A549 (cell line): ENCODE measurements around the gene DUSP3. TPM values are rescaled to one million over a fixed set of nuclear protein-coding genes. Genes with fewer than 3 reads are reported as not detected.

ENCODE experiments used
- ATAC-seq, 2 experiments: fragments of 200-7000 bp in 1 of 2; fragments of >200 bp in 1 of 2; cut with Nextera tagmentation in 1 of 2; cut with Tn5 transposase in 1 of 2; 3 replicates each; pipeline versions ENCODE4 v1.8.0 to v1.9.1; 2018 to 2020; ENCODE audit warnings: mild to moderate bottlenecking in 1 of 2, moderate library complexity in 1 of 2
- CTCF ChIA-PET: fragments of 300-600 bp; sonication (Branson Sonifier 250); formaldehyde crosslinking; extraction: SDS; loops from one replicate; lab custom pipeline; 2021; ENCODE audit warnings: antibody characterized with exemption, inconsistent platforms; lab: Yijun Ruan, JAX
- POLR2A ChIA-PET: fragments of 350-600 bp; formaldehyde crosslinking; extraction: SDS; loops from one replicate; lab custom pipeline; 2021; ENCODE audit warnings: antibody characterized with exemption, inconsistent platforms; lab: Yijun Ruan, JAX
- DNase-seq, 2 experiments: peaks; one replicate each; pipeline versions ENCODE4 v3.0.0 to v3.0.0-alpha.2; 2011 to 2016; ENCODE audit warnings: low read depth in 1 of 2, low spot score in 1 of 2
- FAIRE-seq: peaks from 2 replicates; lab custom pipeline; 2011; peaks lifted over from hg19 to GRCh38; lab: Jason Lieb, UNC
- H3K27ac ChIP-seq, 2 experiments: fragments of >200 bp; sonication (Bioruptor Twin); formaldehyde crosslinking; 3 replicates each; pipeline ENCODE4 v1.5.1; 2016 to 2017
- H3K4me1 ChIP-seq: fragments of >200 bp; sonication (Bioruptor Twin); formaldehyde crosslinking; 3 replicates; pipeline ENCODE4 v1.6.1; 2016
- H3K4me2 ChIP-seq: fragments of >200 bp; sonication (Bioruptor Twin); formaldehyde crosslinking; 3 replicates; pipeline ENCODE4 v1.6.1; 2016
- H3K4me3 ChIP-seq: fragments of >200 bp; sonication (Bioruptor Twin); formaldehyde crosslinking; 3 replicates; pipeline ENCODE4 v1.5.1; 2016
- H3K9me3 ChIP-seq: fragments of >200 bp; sonication (Bioruptor Twin); formaldehyde crosslinking; 3 replicates; pipeline ENCODE4 v1.6.1; 2016
- EP300 ChIP-seq, 2 experiments: fragments of >200 bp; sonication (Bioruptor Twin); formaldehyde crosslinking; IDR thresholded peaks; 2 replicates in 1 of 2; 3 replicates in 1 of 2; pipeline ENCODE4 v1.6.1; 2016 to 2017
- FOSB ChIP-seq: fragments of 250-450 bp; sonication (Bioruptor Pico); IDR thresholded peaks from 2 replicates; pipeline ENCODE4 v1.5.0; 2020; ENCODE audit warnings: mild to moderate bottlenecking, moderate library complexity
- HDAC2 ChIP-seq: fragments of 200-600 bp; sonication (generic); IDR thresholded peaks from 2 replicates; pipeline ENCODE4 v1.6.1; 2016
- HOXA7 ChIP-seq: fragments of 250-450 bp; sonication (Bioruptor Pico); IDR thresholded peaks from 2 replicates; pipeline ENCODE4 v1.5.0; 2020; ENCODE audit warnings: mild to moderate bottlenecking, moderate library complexity
- JUN ChIP-seq, 2 experiments: fragments of >200 bp; sonication (Bioruptor Twin); formaldehyde crosslinking; IDR thresholded peaks; 2 replicates in 1 of 2; 3 replicates in 1 of 2; pipeline ENCODE4 v1.6.1; 2016 to 2017
- JUNB ChIP-seq: fragments of >200 bp; sonication (Bioruptor Twin); formaldehyde crosslinking; IDR thresholded peaks from 2 replicates; pipeline ENCODE4 v1.6.1; 2016
- MAZ ChIP-seq: fragments of 150-350 bp; IDR thresholded peaks from 2 replicates; pipeline ENCODE4 v1.6.1; 2014; ENCODE audit warnings: antibody characterized with exemption, low read depth, low read length, borderline replicate concordance
- MYC ChIP-seq: IDR thresholded peaks from 2 replicates; pipeline ENCODE4 v1.6.1; 2012; ENCODE audit warnings: mild to moderate bottlenecking, inconsistent platforms, low read length, improper control_type of control experiment, borderline replicate concordance
- PHF8 ChIP-seq: fragments of 200-600 bp; sonication (generic); IDR thresholded peaks from 2 replicates; pipeline ENCODE4 v1.6.1; 2016; ENCODE audit warnings: low read depth, mild to moderate bottlenecking, antibody characterized with exemption, moderate library complexity, borderline replicate concordance
- RFX5 ChIP-seq: fragments of 450-650 bp; IDR thresholded peaks from 2 replicates; pipeline ENCODE4 v1.7.1; 2014; ENCODE audit warnings: antibody characterized with exemption, mild to moderate bottlenecking, moderate library complexity
- RNF2 ChIP-seq: fragments of 200-600 bp; sonication (generic); IDR thresholded peaks from 2 replicates; pipeline ENCODE4 v1.6.1; 2016; ENCODE audit warnings: low read depth, mild to moderate bottlenecking, antibody characterized with exemption, moderate library complexity, borderline replicate concordance
- SREBF2 ChIP-seq: fragments of 450-650 bp; IDR thresholded peaks from 2 replicates; pipeline ENCODE4 v1.6.1; 2014; ENCODE audit warnings: mild to moderate bottlenecking, moderate library complexity
- TFCP2L1 ChIP-seq: fragments of 250-450 bp; sonication (Bioruptor Pico); IDR thresholded peaks from 2 replicates; pipeline ENCODE4 v1.5.0; 2021; ENCODE audit warnings: mild to moderate bottlenecking
- TP53 ChIP-seq: fragments of 250-450 bp; sonication (Bioruptor Pico); IDR thresholded peaks from 2 replicates; pipeline ENCODE4 v1.5.0; 2021; ENCODE audit warnings: mild to moderate bottlenecking, moderate library complexity
- ZNF302 ChIP-seq: fragments of 250-450 bp; sonication (Bioruptor Pico); IDR thresholded peaks from 2 replicates; pipeline ENCODE4 v1.9.0; 2021; ENCODE audit warnings: inconsistent platforms, mild to moderate bottlenecking, moderate library complexity
- ZSCAN20 ChIP-seq: fragments of 250-450 bp; sonication (Bioruptor Pico); IDR thresholded peaks from 2 replicates; pipeline ENCODE4 v1.8.0; 2022; ENCODE audit warnings: mild to moderate bottlenecking, moderate library complexity
- WGBS: methylation state at CpG from one replicate; pipeline ENCODE4 v1.1.6; 2017; ENCODE audit errors: missing lambda C conversion rate; 5-methylcytosine and 5-hydroxymethylcytosine counted together
- polyA plus RNA-seq, 4 experiments: library from polyadenylated mRNA; depleted of rRNA in 3 of 4; stranded (reverse); fragments of >200 nt; fragmentation: RNase III in 1 of 4; extraction: RNeasy Plus Mini Kit Qiagen cat#74134 plus additional on column Dnase treatment in 1 of 4; gene quantifications; 2 replicates in 3 of 4; 3 replicates in 1 of 4; pipeline ENCODE4 v1.2.3, GENCODE V29; 2011 to 2017
- TF ChIP-seq, protein P1 (sequence below): fragments of 250-450 bp; sonication (Bioruptor Pico); IDR thresholded peaks from 2 replicates; pipeline ENCODE4 v1.5.0; 2021; ENCODE audit warnings: mild to moderate bottlenecking, moderate library complexity, borderline replicate concordance
- TF ChIP-seq, protein P2 (sequence below): IDR thresholded peaks from 2 replicates; pipeline ENCODE4 v1.6.1; 2012; ENCODE audit warnings: low read depth, borderline replicate concordance

DUSP3 gene
- polyA plus RNA-seq, 2 of the 4 experiments (the other 2 are of a cell fraction): 60.0 to 62.2 TPM

DNA sequence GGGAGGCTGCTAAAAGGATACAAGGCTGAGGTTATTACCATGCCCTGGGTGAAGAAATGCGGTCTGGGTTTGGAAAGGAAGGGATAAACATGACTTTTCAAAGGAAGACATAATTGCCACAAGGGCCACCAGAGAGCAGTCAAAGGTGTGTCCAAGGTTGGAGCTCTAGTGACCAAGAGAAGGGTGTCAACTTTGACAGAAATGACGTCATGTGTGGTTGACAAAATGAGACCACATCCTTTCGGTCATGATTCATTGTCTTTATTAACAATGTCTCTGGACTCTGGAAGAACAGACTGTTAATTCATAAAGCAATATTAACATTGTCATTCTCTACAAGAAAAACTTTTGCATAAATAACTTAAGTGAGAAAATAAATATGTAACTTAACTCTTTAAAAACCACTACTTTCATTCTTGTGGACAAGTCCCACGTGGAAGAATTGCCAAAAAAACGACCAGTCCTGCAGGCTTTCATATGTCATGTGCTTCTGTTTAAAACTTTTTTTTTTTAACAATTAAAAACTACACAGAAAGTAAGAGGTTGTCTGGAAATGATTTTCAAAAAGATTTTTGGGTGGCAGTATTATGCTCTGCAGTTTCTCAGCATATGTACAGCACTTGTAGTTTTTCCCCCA, 25.2 kb downstream of the DUSP3 start:
- H3K9me3 ChIP-seq: no peaks in the 10 kb centered on the region
- no peak overlapping the region for H3K4me3 ChIP-seq
- DNase-seq (no peak), ATAC-seq (no peak), FAIRE-seq (peak; percentile 86)
- H3K4me1 ChIP-seq: peaks cover 9% of the 10 kb centered on the region; the same call in 1 of the 3 replicates
- H3K4me2 ChIP-seq: no peak overlapping the region
- ChIA-PET POLR2A (no interaction called here), CTCF (interaction anchor here (5.5 to 18.8 kb wide), 5 partner anchors 4 to 177 kb away, joined by 34 to 288 read pairs (median 180); partner anchors contain the start of gene SOST)
- no peak overlapping the region for H3K27ac ChIP-seq
- TF ChIP-seq HOXA7 (CRISPR knock-in tag) (no peak), RNF2 (no peak), ZSCAN20 (CRISPR knock-in tag) (no peak)
- WGBS: 69% methylated on average over 5 of the region's 5 CpGs

DNA sequence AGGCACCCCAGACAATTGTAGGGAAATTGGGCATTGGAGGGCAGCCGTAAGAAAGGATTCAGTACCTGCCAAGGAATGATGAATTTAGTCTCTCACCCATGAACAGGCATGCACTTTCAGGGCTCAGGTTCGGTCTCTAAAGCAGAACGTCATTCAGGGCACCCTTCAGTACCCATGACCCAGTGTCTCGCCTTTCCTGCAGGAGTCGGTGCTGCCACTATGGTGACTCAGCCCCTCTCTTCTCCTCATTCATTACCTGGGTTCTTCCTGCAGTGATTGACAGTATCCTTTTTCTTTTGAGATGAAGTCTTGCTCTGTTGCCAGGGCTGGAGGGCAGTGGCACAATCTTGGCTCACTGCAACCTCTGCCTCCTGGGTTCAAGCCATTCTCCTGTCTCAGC, 28.6 kb downstream of the DUSP3 start:
- H3K4me3 ChIP-seq: no peak overlapping the region
- peaks cover 9% of the 10 kb centered on the region; the same call in 1 of the 3 replicates for H3K4me1 ChIP-seq
- POLR2A ChIA-PET: interaction anchor here (1.6 kb wide), 1 partner anchor 37 kb away, joined by 5 read pairs; no protein-coding TSS in a partner anchor
- 70% methylated on average over 5 of the region's 5 CpGs for WGBS
- FAIRE-seq (no peak), ATAC-seq (no peak), DNase-seq (no peak)
- no peak overlapping the region for H3K4me2 ChIP-seq
- H3K27ac ChIP-seq: no peak overlapping the region
- CTCF ChIA-PET: interaction anchor here (2.4 to 18.8 kb wide), 5 partner anchors 8 to 174 kb away, joined by 7 to 288 read pairs (median 44); partner anchors contain the start of gene SOST
- no peaks in the 10 kb centered on the region for H3K9me3 ChIP-seq
- no peak for TF ChIP-seq MAZ
- TF ChIP-seq HDAC2: no peak
- no peak for TF ChIP-seq SREBF2
- TF ChIP-seq MYC: no peak
- no peak for TF ChIP-seq EP300 (IDR thresholded peaks at IDR 0.05)
- TF ChIP-seq, protein P1, sequence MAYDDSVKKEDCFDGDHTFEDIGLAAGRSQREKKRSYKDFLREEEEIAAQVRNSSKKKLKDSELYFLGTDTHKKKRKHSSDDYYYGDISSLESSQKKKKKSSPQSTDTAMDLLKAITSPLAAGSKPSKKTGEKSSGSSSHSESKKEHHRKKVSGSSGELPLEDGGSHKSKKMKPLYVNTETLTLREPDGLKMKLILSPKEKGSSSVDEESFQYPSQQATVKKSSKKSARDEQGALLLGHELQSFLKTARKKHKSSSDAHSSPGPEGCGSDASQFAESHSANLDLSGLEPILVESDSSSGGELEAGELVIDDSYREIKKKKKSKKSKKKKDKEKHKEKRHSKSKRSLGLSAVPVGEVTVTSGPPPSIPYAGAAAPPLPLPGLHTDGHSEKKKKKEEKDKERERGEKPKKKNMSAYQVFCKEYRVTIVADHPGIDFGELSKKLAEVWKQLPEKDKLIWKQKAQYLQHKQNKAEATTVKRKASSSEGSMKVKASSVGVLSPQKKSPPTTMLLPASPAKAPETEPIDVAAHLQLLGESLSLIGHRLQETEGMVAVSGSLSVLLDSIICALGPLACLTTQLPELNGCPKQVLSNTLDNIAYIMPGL: no peak
- no peak for TF ChIP-seq TFCP2L1
- no peak for TF ChIP-seq TP53
- TF ChIP-seq PHF8: no peak
- TF ChIP-seq JUN (IDR thresholded peaks at IDR 0.05): no peak
- no peak for TF ChIP-seq JUNB
- TF ChIP-seq RFX5: no peak
- TF ChIP-seq FOSB: no peak
- TF ChIP-seq, protein P2, sequence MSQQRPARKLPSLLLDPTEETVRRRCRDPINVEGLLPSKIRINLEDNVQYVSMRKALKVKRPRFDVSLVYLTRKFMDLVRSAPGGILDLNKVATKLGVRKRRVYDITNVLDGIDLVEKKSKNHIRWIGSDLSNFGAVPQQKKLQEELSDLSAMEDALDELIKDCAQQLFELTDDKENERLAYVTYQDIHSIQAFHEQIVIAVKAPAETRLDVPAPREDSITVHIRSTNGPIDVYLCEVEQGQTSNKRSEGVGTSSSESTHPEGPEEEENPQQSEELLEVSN: no peak

- H3K9me3 ChIP-seq: no peaks in the 10 kb centered on the region
- no peak overlapping the region for H3K4me3 ChIP-seq
- H3K27ac ChIP-seq: no peak overlapping the region
- DNase-seq (no peak), FAIRE-seq (no peak), ATAC-seq (no peak)
- POLR2A ChIA-PET: no interaction called here
- no peak for TF ChIP-seq ZNF302 (CRISPR knock-in tag)
- TF ChIP-seq TP53: no peak
- CTCF ChIA-PET: interaction anchor here (0.7 to 18.8 kb wide), 7 partner anchors 10 to 262 kb away, joined by 3 to 288 read pairs (median 3); partner anchors contain the start of genes DHX8 and SOST
- H3K4me1 ChIP-seq: peaks cover 3% of the 10 kb centered on the region; the same call in 1 of the 3 replicates
- no peak overlapping the region for H3K4me2 ChIP-seq
- WGBS: 74% methylated on average over 6 of the region's 6 CpGs
Measured at GRCh38 chr17:43745541-43745940, 33.2 kb downstream of the DUSP3 start.
